GM18519 (cell line): ENCODE results near the gene FXYD3.
"Not testable (repeated sequence)": the region's sequence is repeated elsewhere in the genome, so short reads cannot be mapped to it uniquely, and the experiment has no call there.

Source experiments
- ATAC-seq: cut with Tn5 transposase; IDR thresholded peaks from one replicate; pipeline ENCODE4 v1.9.1; 2021; ENCODE audit warnings: mild to moderate bottlenecking, moderate library complexity; ENCODE audit not compliant: unreplicated experiment, low FRiP score

The FXYD3 gene

GRCh38 chr19:35140962-35141836 is 25.6 kb downstream of the FXYD3 start:
- ATAC-seq: no peak

GRCh38 chr19:35141837-35142605 is 26.4 kb downstream of the FXYD3 start:
- ATAC-seq: no peak

DNA sequence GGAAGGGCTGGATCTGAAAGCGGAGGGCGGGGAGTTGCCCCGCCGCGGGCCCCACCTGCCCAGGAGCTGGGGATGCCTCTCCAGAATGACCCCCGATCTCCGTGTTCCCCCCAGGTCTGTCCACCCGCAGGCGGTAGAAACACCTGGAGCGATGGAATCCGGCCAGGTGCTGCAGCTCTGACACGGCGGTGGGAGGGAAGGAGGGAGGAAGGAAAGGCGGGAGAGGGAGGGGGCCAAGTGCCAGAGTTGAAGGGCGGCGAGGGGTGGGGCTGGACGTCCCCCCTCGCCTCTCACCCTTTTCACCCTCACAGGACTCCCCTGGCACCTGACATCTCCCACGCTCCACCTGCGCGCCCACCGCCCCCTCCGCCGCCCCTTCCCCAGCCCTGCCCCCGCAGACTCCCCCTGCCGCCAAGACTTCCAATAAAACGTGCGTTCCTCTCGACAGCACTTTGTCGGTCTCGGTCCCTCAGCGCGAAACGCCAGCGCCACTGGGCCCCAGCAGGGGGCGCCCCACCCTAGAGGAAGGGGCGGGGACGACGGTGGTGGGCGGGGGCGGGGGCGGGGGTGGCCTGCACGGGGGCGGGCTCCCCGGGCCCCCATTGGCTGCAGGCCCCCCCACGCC is 27.1 kb downstream of the FXYD3 start:
- no peak for ATAC-seq

GRCh38 chr19:35143231-35143715 is 27.6 kb downstream of the FXYD3 start, which contains the start of gene FXYD7:
TSS of gene FXYD7 (plus strand) at chr19:35143255. CDS start at chr19:35143334, 79 bp downstream.
- no peak for ATAC-seq

GRCh38 chr19:35143818-35144217 is 28.2 kb downstream of the FXYD3 start:
- ATAC-seq: no peak

GRCh38 chr19:35144259-35144599 is 28.6 kb downstream of the FXYD3 start:
- no peak for ATAC-seq

DNA sequence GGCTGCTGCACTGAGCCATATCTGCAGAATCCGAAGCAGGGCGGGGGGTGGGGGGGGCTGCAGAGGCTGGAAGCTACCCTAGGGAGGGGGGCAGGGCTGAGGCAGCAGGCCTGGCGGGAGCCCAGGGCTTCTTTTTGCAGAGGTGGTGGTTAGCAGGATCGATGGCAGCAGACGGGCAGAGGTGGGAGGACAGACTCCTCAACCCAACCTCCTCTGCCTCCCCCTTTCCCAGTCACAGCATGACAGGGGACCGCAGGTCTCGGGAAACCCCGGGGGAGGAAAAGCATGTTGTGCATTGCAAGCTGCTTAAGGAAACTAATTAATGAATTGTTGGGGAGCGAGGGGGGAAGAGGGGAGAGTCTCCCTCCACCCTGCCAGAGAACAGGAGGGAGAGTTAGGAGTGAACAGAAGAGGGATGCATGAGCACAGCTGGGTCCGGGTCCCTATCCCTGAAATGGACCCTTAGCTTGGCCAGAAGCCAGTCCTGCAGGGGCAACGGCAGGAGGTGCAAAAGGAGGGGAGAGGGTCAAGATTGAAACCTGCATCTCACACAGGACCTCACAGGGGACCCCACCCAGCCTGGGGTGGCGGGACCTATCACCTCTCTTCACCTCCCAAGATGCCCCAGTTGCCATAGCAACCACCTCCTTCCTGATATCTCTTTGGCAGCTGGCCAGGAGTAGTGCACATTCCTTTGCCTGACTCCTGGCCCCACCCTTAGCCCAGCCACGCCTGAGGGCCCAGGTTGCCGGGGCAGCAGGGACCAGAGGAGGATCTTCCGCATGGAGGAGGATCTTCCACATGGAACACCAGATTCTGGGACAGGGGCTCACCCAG is 29.2 kb downstream of the FXYD3 start:
- no peak for ATAC-seq

GRCh38 chr19:35146746-35147459 is 31.3 kb downstream of the FXYD3 start:
- no peak for ATAC-seq

GRCh38 chr19:35149463-35149862 is 33.8 kb downstream of the FXYD3 start:
- no peak for ATAC-seq

DNA sequence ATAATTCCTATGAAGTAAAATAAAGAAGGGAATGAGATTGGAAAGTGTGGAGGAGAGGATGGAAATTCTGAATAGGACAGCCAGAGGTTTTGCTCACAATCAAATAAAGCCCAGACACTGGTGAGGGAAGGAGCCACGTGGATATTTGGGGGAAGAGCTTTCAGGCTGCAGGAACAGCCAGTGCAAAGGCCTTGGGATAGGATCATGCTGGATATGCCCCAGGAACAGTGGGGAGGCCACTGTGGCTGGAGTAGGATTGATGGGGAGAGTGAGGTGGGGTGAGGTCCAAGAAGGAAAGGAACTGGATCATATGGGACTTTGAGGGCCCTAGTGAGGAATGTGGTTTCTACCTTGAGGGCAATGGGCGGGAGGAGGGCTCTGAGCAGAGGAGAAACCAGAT is 34.8 kb downstream of the FXYD3 start:
- ATAC-seq: no peak

GRCh38 chr19:35151273-35152065 is 35.8 kb downstream of the FXYD3 start:
- ATAC-seq: no peak

- ATAC-seq: not testable (repeated sequence)
Measured at GRCh38 chr19:35153129-35153522, 37.5 kb downstream of the FXYD3 start.

GRCh38 chr19:35153701-35154524 is 38.3 kb downstream of the FXYD3 start:
- ATAC-seq: no peak

GRCh38 chr19:35154525-35155406 is 39.1 kb downstream of the FXYD3 start, which contains the start of gene FXYD5:
TSS of gene FXYD5 (plus strand) at chr19:35154735. CDS start at chr19:35155551, 816 bp downstream.
- no peak for ATAC-seq

DNA sequence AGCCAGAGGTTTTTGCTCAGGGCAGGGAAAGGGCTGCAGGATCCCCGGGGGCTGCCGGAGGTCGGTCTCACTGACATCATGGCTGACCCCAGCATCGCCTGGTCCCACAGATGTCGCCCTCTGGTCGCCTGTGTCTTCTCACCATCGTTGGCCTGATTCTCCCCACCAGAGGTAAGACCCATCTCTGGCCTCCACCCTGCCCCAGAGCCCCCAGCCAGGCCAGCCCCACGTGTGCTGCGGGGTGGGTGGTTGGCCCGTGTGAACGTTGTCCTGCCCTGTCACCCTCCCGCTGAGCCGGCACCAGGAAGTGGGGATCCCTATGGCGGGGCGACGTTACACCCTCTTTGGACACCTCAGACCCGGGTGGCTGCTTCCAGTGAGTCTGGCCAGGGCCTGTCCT is 39.8 kb downstream of the FXYD3 start:
- no peak for ATAC-seq

GRCh38 chr19:35155981-35156672 is 40.5 kb downstream of the FXYD3 start:
- ATAC-seq: no peak
